ENCODE results near the gene KIF19. TPM values are rescaled to one million over a fixed set of nuclear protein-coding genes. Genes with fewer than 3 reads are reported as not detected.

The KIF19 gene
- total RNA-seq, 2 experiments from 2014 or later = 0.81 to 1.1 TPM

- Histone ChIP-seq H3K27me3 (ENCODE audit: control insufficient read depth in 1 of 2, insufficient read depth in 2 of 2, low read length in 2 of 2) (no peaks in the 10 kb centered on the region), H3K27ac (ENCODE audit: low read depth in 1 of 2, low read length in 2 of 2) (no peak overlapping the region), H3K9me3 (ENCODE audit: control insufficient read depth in 1 of 2, insufficient read depth in 1 of 2, low read length in 2 of 2) (no peaks in the 10 kb centered on the region), H3K4me3 (ENCODE audit: low read length) (no peak overlapping the region), H3K36me3 (ENCODE audit: insufficient read depth, low read length) (no peaks in the 10 kb centered on the region), H3K4me1 (ENCODE audit: insufficient read depth, low read length) (no peaks in the 10 kb centered on the region)
- Mint-ChIP-seq H3K27ac (no peak overlapping the region), H3K4me3 (no peak overlapping the region), H3K9me3 (no peaks in the 10 kb centered on the region), H3K27me3 (no peaks in the 10 kb centered on the region), H3K4me1 (ENCODE audit: low read depth) (no peaks in the 10 kb centered on the region), H3K36me3 (ENCODE audit: low read depth) (no peaks in the 10 kb centered on the region)
- ChIA-PET CTCF (no interaction called here), POLR2A (no interaction called here)
- TF ChIP-seq CTCF (IDR thresholded peaks at IDR 0.05) = peak; percentile 11
- ATAC-seq (ENCODE audit: poor library complexity) (no peak), DNase-seq (no peak)
- intact Hi-C loops (cut with DNase I, micrococcal nuclease) = no loop called here
Observed at GRCh38 chr17:74389937-74390679, 64.1 kb downstream of the KIF19 start.

- ChIA-PET POLR2A (no interaction called here), CTCF (interaction anchor here (0.6 kb wide), 1 partner anchor 311 kb away, joined by 4 read pairs; no protein-coding TSS in a partner anchor)
- DNase-seq (no peak), ATAC-seq (ENCODE audit: poor library complexity) (no peak)
- no peak overlapping the region for H3K4me3 Mint-ChIP-seq
- no peak overlapping the region for H3K4me3 ChIP-seq (ENCODE audit: low read length)
- H3K9me3 Mint-ChIP-seq = no peaks in the 10 kb centered on the region
- H3K36me3 ChIP-seq (ENCODE audit: insufficient read depth, low read length) = no peaks in the 10 kb centered on the region
- no peaks in the 10 kb centered on the region for H3K4me1 Mint-ChIP-seq (ENCODE audit: low read depth)
- no peaks in the 10 kb centered on the region for H3K4me1 ChIP-seq (ENCODE audit: insufficient read depth, low read length)
- no peaks in the 10 kb centered on the region for H3K27me3 Mint-ChIP-seq
- no peak overlapping the region for H3K27ac Mint-ChIP-seq
- TF ChIP-seq CTCF (IDR thresholded peaks at IDR 0.05) = no peak
- intact Hi-C loops (cut with DNase I, micrococcal nuclease) = no loop called here
- H3K27me3 ChIP-seq (ENCODE audit: control insufficient read depth in 1 of 2, insufficient read depth in 2 of 2, low read length in 2 of 2) = no peaks in the 10 kb centered on the region
- H3K9me3 ChIP-seq (ENCODE audit: control insufficient read depth in 1 of 2, insufficient read depth in 1 of 2, low read length in 2 of 2) = no peaks in the 10 kb centered on the region
- no peaks in the 10 kb centered on the region for H3K36me3 Mint-ChIP-seq (ENCODE audit: low read depth)
- no peak overlapping the region for H3K27ac ChIP-seq (ENCODE audit: low read depth in 1 of 2, low read length in 2 of 2)
Observed at GRCh38 chr17:74390680-74391653, 64.9 kb downstream of the KIF19 start.

GRCh38 chr17:74391771-74392170, 65.7 kb downstream of the KIF19 start:
- no peaks in the 10 kb centered on the region for H3K36me3 Mint-ChIP-seq (ENCODE audit: low read depth)
- no peaks in the 10 kb centered on the region for H3K9me3 Mint-ChIP-seq
- H3K4me1 Mint-ChIP-seq (ENCODE audit: low read depth) = no peaks in the 10 kb centered on the region
- Histone ChIP-seq H3K36me3 (ENCODE audit: insufficient read depth, low read length) (no peaks in the 10 kb centered on the region), H3K4me3 (ENCODE audit: low read length) (no peak overlapping the region), H3K27me3 (ENCODE audit: control insufficient read depth in 1 of 2, insufficient read depth in 2 of 2, low read length in 2 of 2) (no peaks in the 10 kb centered on the region), H3K4me1 (ENCODE audit: insufficient read depth, low read length) (no peaks in the 10 kb centered on the region), H3K9me3 (ENCODE audit: control insufficient read depth in 1 of 2, insufficient read depth in 1 of 2, low read length in 2 of 2) (no peaks in the 10 kb centered on the region), H3K27ac (ENCODE audit: low read depth in 1 of 2, low read length in 2 of 2) (no peak overlapping the region)
- no peak overlapping the region for H3K4me3 Mint-ChIP-seq
- POLR2A ChIA-PET = no interaction called here
- H3K27ac Mint-ChIP-seq = no peak overlapping the region
- DNase-seq (no peak), ATAC-seq (ENCODE audit: poor library complexity) (no peak)
- no peaks in the 10 kb centered on the region for H3K27me3 Mint-ChIP-seq
- no peak for TF ChIP-seq CTCF (IDR thresholded peaks at IDR 0.05)
- CTCF ChIA-PET = interaction anchor here (0.6 kb wide), 1 partner anchor 310 kb away, joined by 4 read pairs; no protein-coding TSS in a partner anchor
- intact Hi-C loops (cut with DNase I, micrococcal nuclease) = no loop called here
